NCI-H2029 treated with DMSO at 0.1 percent for 48 hours (cell line): Measurements from ENCODE around the gene ILK.

Experiments
- DNase-seq: peaks from one replicate; lab custom pipeline; 2025; lab: John Stamatoyannopoulos, UW

The ILK gene

GRCh38 chr11:6603287-6604080, at the start of gene ILK, which contains the start of gene RRP8:
ILK (plus strand) TSS chr11:6603774; CDS start chr11:6604272, 498 bp downstream.
RRP8 (minus strand) TSS chr11:6603616; CDS start chr11:6603502, 114 bp downstream.
- peak; percentile 70 for DNase-seq

- DNase-seq: no peak
Observed at GRCh38 chr11:6554828-6555706, 48.5 kb upstream of the ILK start.

DNA sequence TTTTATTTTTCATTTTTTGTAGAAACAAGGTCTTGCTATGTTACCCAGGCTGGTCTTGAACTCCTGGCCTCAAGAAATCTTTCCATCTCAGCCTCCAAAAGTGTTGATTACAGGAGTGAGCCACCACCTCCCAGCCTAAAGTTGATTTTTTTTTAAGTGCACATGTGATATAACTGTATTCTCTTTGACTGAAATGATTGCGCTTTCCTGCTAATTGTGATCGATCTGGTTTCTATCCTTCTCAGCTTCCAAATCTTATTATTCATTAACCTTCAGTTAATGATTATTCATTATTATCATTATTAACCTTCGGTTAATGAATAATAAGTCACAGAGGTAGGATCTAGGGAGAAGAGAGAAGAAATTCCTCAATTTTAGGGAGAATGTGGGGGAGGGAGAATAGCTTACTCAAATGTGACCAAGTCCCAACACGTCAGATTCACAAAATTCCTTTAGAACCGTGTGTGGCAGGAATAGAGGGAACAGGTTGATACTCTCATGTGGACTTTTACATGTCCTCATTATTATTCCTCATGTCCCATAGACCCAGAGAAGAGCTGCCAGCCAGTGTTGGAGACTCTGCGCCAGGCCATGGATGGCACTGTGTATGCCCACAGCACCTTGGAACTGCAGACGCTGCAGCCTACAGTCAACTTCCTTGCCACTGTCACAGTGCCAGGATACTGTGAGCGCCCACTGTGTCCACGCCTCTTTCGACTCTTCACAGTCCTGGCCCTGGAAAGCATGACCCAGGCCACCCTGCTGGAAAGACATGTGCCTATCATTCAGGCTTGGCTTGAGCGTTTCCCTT, 47.2 kb upstream of the ILK start:
- no peak for DNase-seq

DNA sequence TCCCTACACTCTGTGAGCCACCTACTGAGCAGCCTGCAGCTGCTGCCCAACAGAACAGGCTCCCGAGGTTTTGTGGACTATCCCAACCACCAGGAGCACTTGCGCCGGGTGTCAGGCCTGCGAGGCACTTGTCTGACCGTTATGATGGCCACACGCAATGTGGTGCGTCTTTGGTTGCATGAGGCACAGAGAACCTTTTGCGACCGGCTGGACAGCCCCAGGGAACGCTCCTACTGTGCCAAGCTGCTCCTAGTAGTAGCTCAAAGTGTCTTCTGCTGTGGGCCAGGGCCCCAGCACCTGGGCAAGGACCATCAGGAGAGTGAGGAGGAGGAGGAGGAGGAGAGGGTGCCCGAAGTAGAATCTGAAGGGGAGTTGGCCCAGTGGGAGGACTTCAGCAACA, 46.5 kb upstream of the ILK start:
- DNase-seq: no peak

GRCh38 chr11:6557761-6558674, 45.6 kb upstream of the ILK start:
- no peak for DNase-seq

GRCh38 chr11:6559369-6559768, 44.2 kb upstream of the ILK start:
- DNase-seq: no peak

DNA sequence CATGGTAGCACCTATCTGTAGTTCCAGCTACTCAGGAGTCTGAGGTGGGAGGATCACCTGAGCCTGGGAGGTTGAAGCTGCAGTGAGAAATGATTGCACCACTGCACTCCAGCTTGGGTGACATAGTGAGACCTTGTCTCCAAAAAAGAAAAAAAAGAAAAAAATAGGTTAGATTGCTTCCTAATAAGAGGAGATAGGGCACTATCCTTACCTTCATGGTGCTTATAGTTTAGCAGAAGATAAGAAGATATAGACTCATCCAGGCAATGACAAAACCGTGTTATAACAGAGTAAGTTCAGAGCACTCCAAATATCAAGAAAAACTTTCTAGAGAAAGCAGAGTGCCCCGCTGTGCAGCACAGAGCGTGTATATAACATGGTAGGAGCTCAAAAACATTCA, 42.3 kb upstream of the ILK start:
- no peak for DNase-seq

DNA sequence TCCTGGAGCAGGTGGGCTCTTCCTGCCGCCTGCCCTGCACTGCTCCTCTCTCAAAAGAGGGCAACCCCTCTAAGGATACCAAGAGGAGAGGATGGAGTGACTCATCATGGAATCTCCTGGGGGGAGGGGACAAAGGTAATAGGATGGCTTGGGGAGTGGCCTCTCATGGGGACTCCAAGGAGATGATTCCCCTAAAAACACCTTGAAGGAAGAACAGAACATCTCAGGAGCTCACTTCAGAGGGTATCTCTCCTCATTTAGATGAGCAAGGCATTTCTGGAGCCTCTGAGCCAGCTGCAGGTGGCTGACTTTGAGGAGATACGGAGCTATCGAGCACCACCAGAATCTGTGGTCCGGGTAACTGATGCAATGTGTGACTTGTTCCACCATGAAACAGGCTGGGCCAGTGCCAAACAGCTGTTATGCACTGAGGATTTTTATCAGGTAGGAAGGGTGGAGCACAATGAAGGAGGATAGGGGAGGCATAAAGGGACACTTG, 40.4 kb upstream of the ILK start:
- no peak for DNase-seq

- no peak for DNase-seq
Observed at GRCh38 chr11:6563667-6564066, 39.9 kb upstream of the ILK start.

GRCh38 chr11:6565325-6565724, 38.2 kb upstream of the ILK start:
- no peak for DNase-seq

- no peak for DNase-seq
Observed at GRCh38 chr11:6565988-6566703, 37.4 kb upstream of the ILK start.

- DNase-seq: peak; percentile 24
Observed at GRCh38 chr11:6566704-6567370, 36.7 kb upstream of the ILK start.

- no peak for DNase-seq
Observed at GRCh38 chr11:6567371-6567745, 36.2 kb upstream of the ILK start.

GRCh38 chr11:6568191-6568918, 35.2 kb upstream of the ILK start:
- peak; percentile 52 for DNase-seq

- DNase-seq: no peak
Observed at GRCh38 chr11:6569706-6570105, 33.9 kb upstream of the ILK start.

DNA sequence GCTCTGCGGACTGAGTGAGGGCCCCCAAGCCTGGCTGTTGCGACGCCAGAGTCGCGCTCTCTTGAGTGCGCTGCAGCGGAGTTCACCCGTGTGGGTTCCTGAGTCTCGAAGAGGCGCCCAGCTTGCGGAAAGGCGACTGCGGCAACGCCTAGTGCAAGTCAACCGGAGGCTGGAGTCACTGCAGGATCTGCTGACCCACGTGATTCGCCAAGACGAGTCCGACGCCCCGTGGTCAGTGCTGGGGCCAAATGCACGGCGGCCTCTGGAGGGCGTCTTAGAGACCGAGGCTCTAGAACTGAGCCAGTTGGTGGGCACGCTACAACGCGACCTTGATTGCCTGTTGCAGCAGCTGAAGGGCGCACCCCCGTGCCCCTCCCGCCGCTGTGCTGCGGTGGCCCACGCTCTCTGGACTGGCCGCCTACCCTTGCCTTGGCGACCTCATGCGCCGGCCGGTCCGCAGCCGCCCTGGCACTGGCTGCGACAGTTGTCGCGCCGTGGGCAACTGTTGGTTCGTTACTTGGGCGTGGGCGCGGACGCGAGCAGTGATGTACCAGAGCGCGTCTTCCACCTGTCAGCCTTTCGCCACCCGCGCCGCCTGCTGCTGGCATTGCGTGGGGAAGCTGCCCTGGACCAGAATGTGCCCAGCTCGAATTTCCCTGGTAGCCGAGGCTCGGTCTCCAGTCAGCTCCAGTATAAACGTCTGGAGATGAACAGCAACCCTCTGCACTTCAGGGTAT, 32.7 kb upstream of the ILK start:
- DNase-seq: no peak

DNA sequence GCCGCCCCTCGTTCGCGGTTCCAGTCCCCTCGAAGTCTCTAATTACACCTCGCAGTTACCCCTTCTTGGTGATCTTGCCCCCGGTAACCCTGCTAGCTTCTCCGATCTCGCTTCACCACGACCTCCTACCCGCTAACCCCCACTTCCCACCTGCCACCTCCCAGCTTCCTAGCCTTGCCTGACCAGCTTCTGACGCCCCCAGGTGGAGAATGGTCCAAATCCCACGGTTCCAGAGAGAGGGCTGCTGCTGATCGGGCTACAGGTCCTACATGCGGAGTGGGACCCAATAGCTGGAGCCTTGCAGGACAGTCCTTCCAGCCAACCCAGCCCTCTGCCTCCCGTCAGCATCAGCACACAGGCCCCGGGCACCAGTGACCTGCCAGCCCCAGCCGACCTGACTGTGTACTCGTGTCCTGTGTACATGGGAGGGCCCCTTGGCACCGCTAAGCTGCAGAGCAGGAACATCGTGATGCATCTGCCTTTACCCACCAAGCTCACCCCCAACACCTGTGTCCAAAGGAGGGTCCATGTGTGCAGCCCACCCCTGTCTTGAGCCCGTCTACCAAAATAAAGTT, 32.1 kb upstream of the ILK start:
- DNase-seq: no peak

DNA sequence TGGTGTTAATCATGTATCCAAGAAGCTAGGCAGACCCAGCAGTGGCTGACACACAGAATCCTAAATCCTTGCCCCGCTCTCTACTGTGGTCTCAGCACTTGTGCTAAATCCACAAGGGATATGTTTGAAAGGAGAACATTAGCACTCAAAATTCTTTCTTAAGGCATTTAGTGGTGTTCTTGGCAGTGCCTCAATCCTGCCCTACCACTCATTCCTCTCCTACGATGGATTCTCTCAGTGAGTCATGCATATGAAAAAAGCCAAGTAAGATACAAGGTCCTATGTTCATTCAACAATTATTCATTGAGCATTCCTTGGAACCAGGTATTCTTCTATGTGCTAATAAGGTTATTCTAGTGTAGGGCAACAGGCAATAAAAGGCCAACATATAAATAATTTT, 31.4 kb upstream of the ILK start:
- no peak for DNase-seq
